ENCODE results near the gene TAOK3.
A peak's percentile ranks its signal among the peaks of the same experiment; 100 is the strongest.

Gene TAOK3

DNA sequence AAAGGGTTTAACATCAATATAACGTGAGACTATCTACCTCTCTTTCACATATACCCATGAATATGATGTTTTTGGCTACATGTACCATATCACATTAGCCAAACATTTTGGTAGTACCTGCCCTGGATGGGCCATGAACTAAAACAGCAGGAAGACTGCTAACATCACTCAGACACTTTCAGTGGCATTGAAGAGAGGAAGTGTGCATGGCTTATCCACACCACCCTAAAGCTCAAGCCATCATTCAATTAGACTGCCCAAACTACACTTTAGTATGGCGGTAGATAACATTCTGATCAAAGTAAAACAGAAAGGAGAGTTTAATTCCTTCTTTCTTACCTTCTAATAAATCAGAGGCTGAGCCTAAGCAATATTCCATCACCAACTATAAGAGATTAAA, 133.8 kb downstream of the TAOK3 start:
- in situ Hi-C loops (cut with HindIII; ENCODE audit: low sequenced_read_pairs), result no loop called here
- DNase-seq (ENCODE audit: low read depth, low spot score), result no peak
- H3K4me3 ChIP-seq (ENCODE audit: low read depth, low read length), result no peak overlapping the region
- TF ChIP-seq, protein P1, sequence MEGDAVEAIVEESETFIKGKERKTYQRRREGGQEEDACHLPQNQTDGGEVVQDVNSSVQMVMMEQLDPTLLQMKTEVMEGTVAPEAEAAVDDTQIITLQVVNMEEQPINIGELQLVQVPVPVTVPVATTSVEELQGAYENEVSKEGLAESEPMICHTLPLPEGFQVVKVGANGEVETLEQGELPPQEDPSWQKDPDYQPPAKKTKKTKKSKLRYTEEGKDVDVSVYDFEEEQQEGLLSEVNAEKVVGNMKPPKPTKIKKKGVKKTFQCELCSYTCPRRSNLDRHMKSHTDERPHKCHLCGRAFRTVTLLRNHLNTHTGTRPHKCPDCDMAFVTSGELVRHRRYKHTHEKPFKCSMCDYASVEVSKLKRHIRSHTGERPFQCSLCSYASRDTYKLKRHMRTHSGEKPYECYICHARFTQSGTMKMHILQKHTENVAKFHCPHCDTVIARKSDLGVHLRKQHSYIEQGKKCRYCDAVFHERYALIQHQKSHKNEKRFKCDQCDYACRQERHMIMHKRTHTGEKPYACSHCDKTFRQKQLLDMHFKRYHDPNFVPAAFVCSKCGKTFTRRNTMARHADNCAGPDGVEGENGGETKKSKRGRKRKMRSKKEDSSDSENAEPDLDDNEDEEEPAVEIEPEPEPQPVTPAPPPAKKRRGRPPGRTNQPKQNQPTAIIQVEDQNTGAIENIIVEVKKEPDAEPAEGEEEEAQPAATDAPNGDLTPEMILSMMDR (IDR thresholded peaks at IDR 0.05; ENCODE audit: low read depth, low read length), result no peak

DNA sequence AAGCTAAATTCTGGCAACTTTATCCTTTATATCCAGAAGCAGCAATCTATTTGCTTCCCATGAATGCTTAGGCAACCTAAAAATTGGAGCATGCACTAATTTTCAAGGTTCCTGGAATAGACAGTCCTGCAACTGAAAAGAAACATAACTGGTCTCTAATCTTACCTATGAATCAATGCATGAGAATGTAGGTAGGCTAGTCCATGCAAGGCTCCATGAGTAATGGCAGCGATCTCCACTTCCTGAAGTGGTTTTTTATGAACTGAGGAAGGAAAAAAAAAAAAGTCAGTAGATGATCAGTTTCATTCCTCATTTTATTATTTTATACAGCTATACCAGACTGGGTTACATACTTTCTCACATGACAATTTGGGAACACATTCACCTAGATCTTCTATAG, 134.8 kb downstream of the TAOK3 start:
- in situ Hi-C loops (cut with HindIII; ENCODE audit: low sequenced_read_pairs), result no loop called here

DNA sequence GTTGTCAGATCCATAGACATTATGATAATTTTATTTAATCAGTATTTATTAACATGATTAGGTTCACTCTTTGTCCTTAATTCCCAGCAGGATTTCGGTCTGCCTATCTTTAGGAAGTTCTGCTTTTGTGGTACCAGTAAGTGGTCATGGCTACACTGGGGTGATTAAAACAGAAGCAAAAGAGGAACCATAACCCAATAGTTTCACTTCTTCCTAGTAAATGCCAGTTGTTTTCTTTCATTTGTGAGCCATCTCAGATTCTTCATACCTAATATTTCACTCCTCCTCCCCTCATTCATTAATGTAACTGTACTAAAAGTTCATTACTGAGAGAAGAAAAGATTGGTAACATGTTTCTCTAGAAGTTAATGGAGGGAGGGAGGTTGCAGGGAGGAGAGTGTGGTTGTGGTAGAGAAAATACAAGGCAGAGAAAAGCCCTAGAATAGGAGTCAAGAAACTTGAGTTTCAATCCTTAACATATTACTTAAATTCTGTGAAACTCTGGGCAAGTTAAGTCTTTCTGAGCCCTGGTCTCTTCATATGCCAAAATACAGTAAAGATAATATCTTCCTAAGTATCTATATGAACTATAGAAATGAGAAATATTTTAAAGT, 135.5 kb downstream of the TAOK3 start:
- TF ChIP-seq, protein P1 (IDR thresholded peaks at IDR 0.05; ENCODE audit: low read depth, low read length), result no peak
- no peak overlapping the region for H3K4me3 ChIP-seq (ENCODE audit: low read depth, low read length)
- in situ Hi-C loops (cut with HindIII; ENCODE audit: low sequenced_read_pairs), result no loop called here
- DNase-seq (ENCODE audit: low read depth, low spot score), result no peak

More for the DNA sequence above, 134.8 kb downstream of the TAOK3 start:
- H3K4me3 ChIP-seq (ENCODE audit: low read depth, low read length), result no peak overlapping the region
- TF ChIP-seq, protein P1 (IDR thresholded peaks at IDR 0.05; ENCODE audit: low read depth, low read length), result no peak
- DNase-seq (ENCODE audit: low read depth, low spot score), result peak; percentile 45

DNA sequence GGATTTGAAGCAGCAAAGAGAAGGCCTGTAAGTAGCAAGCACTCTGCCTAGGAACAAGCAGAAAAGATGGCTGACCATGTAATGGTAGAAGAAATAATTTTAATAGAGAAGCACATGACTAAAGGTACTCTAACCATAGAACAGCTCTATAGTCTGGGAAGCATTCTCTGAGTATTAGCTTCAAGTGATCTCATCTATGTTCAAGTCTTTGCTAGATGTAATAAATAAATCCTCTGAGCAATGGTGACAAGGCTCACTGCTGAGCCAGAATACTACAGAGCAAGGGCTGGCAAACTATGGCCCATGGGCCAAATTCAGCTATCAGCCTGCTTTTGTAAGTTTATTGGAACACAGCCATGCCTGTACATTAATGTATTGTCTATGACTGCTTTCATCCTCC, 152.0 kb downstream of the TAOK3 start:
- DNase-seq (ENCODE audit: low read depth, low spot score), result no peak
- no peak overlapping the region for H3K4me3 ChIP-seq (ENCODE audit: low read depth, low read length)
- TF ChIP-seq, protein P1 (IDR thresholded peaks at IDR 0.05; ENCODE audit: low read depth, low read length), result no peak
- in situ Hi-C loops (cut with HindIII; ENCODE audit: low sequenced_read_pairs), result no loop called here

DNA sequence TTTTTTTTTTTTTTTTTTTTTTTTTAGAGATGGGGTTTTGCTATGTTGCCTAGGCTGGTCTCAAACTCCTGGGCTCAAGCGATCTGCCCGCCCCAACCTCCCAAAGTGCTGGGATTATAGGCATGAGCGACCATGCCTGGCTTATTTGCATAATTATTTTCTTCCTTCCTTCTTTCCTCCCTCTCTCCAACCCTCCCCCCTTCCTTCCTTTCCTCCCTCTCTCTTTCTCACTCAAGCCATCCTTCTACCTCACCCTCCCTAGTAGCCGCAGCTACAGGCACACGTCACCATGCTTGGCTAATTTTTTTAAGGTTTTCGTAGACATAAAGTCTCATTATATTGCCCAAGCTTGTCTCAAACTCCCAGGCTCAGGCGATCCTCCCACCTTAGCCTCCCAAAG, 152.9 kb downstream of the TAOK3 start:
- in situ Hi-C loops (cut with HindIII; ENCODE audit: low sequenced_read_pairs), result no loop called here
- DNase-seq (ENCODE audit: low read depth, low spot score), result no peak
- TF ChIP-seq, protein P1 (IDR thresholded peaks at IDR 0.05; ENCODE audit: low read depth, low read length), result no peak
- H3K4me3 ChIP-seq (ENCODE audit: low read depth, low read length), result no peak overlapping the region

DNA sequence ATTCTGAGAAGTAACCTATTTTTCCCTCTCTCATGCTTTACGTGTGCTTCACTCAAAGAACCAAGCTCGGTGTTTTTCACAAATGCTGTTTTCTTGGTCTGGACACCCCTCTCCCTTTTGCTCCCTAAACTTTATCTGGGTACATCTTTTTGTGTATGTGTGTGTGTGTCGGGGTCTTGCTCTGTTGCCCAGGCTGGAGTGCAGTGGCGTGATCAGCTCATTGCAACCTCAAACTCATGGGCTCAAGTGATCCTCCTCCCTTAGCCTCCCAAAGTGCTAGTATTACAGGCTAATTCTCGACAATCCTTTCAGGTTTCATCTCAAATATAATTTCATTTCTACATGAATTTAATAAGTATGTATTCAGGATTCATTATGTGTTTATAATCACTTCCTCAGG, 153.6 kb downstream of the TAOK3 start:
- in situ Hi-C loops (cut with HindIII; ENCODE audit: low sequenced_read_pairs), result no loop called here
- TF ChIP-seq, protein P1 (IDR thresholded peaks at IDR 0.05; ENCODE audit: low read depth, low read length), result no peak
- no peak overlapping the region for H3K4me3 ChIP-seq (ENCODE audit: low read depth, low read length)
- DNase-seq (ENCODE audit: low read depth, low spot score), result no peak

Measured in astrocyte of the spinal cord (primary cell).